SK-N-MC (cell line): ENCODE data around the gene CPA4.
A peak's percentile ranks its signal among the peaks of the same experiment; 100 is the strongest.

Source experiments
- DNase-seq: peaks from one replicate; pipeline ENCODE4 v3.0.0-alpha.2; 2011; ENCODE audit warnings: low read depth, low spot score
- H3K27ac ChIP-seq: fragments of 200-600 bp; sonication (generic); 2 replicates; pipeline ENCODE4 v1.5.1; 2016; ENCODE audit warnings: mixed run types
- H3K36me3 ChIP-seq: fragments of 200-600 bp; sonication (generic); 2 replicates; pipeline ENCODE4 v1.6.1; 2017; ENCODE audit warnings: antibody characterized with exemption, low read length, mixed read lengths; ENCODE audit not compliant: insufficient read depth
- H3K4me3 ChIP-seq: fragments of 200-600 bp; sonication (generic); 2 replicates; pipeline ENCODE4 v1.5.1; 2016
- H3K9ac ChIP-seq: fragments of 200-600 bp; sonication (generic); 2 replicates; pipeline ENCODE4 v1.8.0; 2017; ENCODE audit warnings: mixed run types, mixed read lengths; ENCODE audit not compliant: insufficient read length
- H3K9me3 ChIP-seq: fragments of 200-600 bp; sonication (generic); 2 replicates; pipeline ENCODE4 v1.6.1; 2017; ENCODE audit warnings: low read depth, mild to moderate bottlenecking, antibody characterized with exemption, low read length, moderate library complexity, mixed read lengths
- EZH2 ChIP-seq: fragments of 200-600 bp; sonication (generic); IDR thresholded peaks from one replicate; pipeline ENCODE4 v1.6.1; 2017; ENCODE audit warnings: antibody characterized with exemption
- FOXP2 ChIP-seq: optimal IDR thresholded peaks from 2 replicates; pipeline ENCODE3; 2011; ENCODE audit warnings: mild to moderate bottlenecking, moderate library complexity; ENCODE audit not compliant: insufficient read depth; ENCODE audit errors: extremely low read length, control extremely low read depth
- POLR2AphosphoS5 ChIP-seq: IDR thresholded peaks from 2 replicates; pipeline ENCODE4 v1.6.1; 2012; ENCODE audit warnings: mild to moderate bottlenecking, low read depth, low read length, borderline replicate concordance

Gene CPA4

DNA sequence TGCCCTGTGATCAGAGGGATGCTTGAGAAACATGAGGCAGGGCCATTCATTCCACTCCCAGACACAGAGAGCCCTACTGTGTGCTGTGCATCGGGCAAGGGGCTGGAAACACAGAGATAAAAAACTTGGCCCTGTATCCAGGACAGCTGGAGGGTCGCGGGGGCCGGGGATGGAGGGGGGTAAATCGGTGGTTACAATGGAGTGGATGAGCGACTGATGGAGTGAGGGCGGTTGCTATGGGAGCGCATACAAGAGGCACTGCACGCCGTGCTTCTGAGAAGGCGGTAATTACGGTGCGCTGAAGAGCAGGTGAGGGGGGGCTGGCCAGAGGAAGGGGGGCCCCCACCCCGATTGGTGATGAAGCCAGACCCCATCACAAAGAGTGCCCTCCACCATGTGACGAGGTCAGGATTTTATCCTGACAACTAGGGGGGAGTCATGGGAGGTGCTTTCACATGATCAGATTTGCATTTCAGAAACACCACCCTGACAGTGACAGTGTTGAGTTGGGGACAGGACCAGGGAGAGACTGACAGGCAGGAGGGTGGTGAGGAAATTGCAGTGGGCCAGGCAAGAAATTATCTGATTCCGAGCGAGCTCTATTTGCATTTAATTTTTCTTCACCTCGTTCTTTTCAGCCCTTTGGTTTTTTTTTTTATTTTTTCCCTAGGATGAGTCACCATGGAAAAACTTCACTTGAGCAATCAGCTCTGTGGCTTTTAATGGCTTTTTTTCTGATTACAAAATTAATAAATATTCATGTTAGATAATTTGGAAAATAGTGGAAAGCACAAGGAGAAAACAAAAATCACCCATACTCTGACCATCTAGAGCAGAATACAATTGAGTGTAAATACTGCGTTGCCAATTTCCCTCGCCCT lies 59.5 kb downstream of the CPA4 start:
- H3K4me3 ChIP-seq: no peak overlapping the region
- H3K9me3 ChIP-seq: no peaks in the 10 kb centered on the region
- no peak overlapping the region for H3K27ac ChIP-seq
- no peak overlapping the region for H3K9ac ChIP-seq
- TF ChIP-seq EZH2: no peak
- no peak for TF ChIP-seq POLR2AphosphoS5
- TF ChIP-seq FOXP2: no peak
- no peak for DNase-seq
- H3K36me3 ChIP-seq: no peaks in the 10 kb centered on the region

DNA sequence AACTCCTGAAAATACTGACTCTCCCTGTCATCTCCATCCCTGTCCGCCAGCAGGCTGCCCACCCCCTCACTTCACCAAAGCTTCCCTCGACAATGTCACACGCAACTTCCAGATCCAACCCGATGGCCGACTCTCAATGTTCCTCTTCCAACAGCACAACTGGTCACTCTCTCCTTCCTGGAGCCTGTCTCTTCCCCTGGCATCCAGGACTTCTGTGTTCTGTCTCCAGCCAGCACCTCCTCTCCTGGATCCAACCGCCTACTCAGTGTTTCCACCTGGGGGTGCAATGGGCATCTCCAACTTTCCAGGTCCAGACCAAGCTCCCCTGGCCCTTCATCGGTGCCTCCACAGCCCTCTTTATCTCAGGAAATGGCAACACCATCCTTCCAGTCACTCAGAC lies 60.2 kb downstream of the CPA4 start:
- DNase-seq: no peak
- no peak for TF ChIP-seq FOXP2
- no peak for TF ChIP-seq EZH2
- no peak for TF ChIP-seq POLR2AphosphoS5
- no peaks in the 10 kb centered on the region for H3K9me3 ChIP-seq

DNA sequence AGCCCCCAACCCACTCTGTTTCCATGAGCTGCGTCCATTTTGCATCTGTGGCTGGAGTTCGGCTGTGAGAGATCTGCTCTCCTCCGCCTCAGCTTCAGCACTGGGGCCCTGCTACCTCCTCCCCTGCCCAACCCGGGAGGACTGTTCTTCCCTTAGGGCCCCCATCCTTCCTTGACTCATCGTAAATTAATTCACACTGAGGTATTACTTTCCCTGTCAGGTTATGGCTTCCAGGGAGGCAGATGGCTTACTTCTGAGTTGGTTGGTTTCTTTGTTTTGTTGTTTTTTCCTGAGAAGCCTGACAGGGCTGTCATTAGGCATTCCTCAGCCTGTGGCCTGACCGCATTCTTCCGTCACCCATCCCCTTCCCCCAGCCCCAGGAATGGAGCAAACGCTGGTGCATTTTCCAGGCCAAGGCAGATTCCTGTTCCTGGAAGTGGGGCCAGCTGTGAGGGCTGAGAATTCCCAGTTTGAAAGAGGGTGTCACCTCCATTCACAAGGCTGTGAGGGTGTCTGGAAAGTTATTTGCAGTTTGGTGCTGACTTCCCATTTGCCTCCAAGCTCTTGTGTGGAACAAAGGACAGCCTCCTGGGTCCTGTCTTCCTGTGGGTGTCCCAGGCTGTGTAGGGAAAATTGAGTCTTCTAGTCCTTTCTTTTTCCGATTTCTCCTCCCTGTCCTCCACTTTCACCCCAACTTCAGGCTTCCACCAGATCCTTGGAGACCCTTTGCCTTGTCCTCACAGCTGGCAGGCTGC lies 63.3 kb downstream of the CPA4 start:
- peak overlapping the region; percentile 54 for H3K9ac ChIP-seq
- DNase-seq: no peak

More for the DNA sequence above, 60.2 kb downstream of the CPA4 start:
- Histone ChIP-seq H3K9ac (no peak overlapping the region), H3K27ac (no peak overlapping the region), H3K36me3 (no peaks in the 10 kb centered on the region), H3K4me3 (no peak overlapping the region)

DNA sequence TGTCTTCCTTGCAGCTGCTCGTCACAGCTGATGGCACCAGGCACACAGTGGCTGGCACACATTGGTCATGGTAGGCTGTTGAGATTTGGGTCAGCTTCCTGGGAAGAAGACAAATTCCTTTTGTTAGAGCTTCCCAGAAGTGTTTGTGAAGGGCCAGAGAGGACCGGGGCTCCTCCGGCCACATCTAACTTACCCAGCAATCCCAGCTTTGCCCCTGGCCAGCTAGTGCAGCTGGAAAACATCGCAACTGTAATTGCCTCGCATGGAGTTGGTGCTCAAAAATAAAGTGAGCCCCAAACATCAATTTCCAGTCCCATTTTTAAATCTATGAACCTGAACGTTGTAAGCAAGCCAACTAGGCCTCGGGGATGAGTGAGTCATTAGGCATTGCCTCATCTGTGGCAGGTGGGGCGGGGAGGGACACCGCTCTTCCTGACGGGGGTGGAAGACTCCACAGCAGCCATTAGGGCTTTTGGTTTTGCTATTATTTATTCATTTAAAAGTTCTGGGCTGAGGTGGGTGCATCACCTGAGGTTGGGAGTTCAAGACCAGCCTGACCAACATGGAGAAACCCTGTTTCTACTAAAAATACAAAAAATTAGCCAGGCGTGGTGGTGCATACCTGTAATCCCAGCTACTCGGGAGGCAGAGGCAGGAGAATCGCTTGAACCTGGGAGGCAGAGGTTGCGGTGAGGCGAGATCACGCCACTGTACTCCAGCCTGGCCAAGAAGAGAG lies 64.1 kb downstream of the CPA4 start:
- TF ChIP-seq FOXP2: no peak
- TF ChIP-seq POLR2AphosphoS5: no peak
- no peak for TF ChIP-seq EZH2
- peak overlapping the region; percentile 54 for H3K9ac ChIP-seq
- H3K4me3 ChIP-seq: no peak overlapping the region; the same call in 1 of the 2 replicates
- no peak for DNase-seq
- peak overlapping the region; percentile 91 for H3K27ac ChIP-seq
- H3K36me3 ChIP-seq: no peaks in the 10 kb centered on the region
- 0 out of 2 replicates have a peak, but pooled peaks cover 2% of the 10 kb centered on the region for H3K9me3 ChIP-seq

More for the DNA sequence above, 63.3 kb downstream of the CPA4 start:
- TF ChIP-seq FOXP2 (peak; percentile 82), POLR2AphosphoS5 (no peak)
- no peaks in the 10 kb centered on the region for H3K36me3 ChIP-seq
- peak overlapping the region; percentile 57 for H3K4me3 ChIP-seq
- H3K9me3 ChIP-seq: 0 out of 2 replicates have a peak, but pooled peaks cover 2% of the 10 kb centered on the region
- peak overlapping the region; percentile 91 for H3K27ac ChIP-seq

DNA sequence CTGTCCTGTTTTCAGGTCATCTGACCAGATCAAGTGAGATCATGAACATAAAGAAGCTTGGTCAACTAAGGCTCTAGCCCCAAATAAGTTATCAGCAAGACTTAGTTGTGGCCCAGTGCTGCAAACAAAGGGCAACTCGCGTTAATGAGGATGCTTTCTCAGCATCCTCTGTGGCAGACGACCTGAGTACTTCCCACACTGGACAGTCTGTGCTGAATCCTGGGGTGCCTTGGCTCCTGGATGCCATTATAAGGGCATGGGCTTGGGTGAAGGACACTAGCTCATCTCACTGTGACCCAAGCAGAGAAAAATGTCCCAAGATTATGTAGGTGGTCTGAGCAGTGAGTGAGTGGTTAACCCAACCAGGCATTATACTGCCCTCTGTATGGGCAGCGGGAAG lies 65.5 kb downstream of the CPA4 start:
- H3K27ac ChIP-seq: no peak overlapping the region
- no peaks in the 10 kb centered on the region for H3K36me3 ChIP-seq
- H3K9me3 ChIP-seq: 0 out of 2 replicates have a peak, but pooled peaks cover 2% of the 10 kb centered on the region
- DNase-seq: no peak
- no peak overlapping the region for H3K9ac ChIP-seq
- H3K4me3 ChIP-seq: no peak overlapping the region
- no peak for TF ChIP-seq FOXP2
- no peak for TF ChIP-seq POLR2AphosphoS5
- no peak for TF ChIP-seq EZH2

DNA sequence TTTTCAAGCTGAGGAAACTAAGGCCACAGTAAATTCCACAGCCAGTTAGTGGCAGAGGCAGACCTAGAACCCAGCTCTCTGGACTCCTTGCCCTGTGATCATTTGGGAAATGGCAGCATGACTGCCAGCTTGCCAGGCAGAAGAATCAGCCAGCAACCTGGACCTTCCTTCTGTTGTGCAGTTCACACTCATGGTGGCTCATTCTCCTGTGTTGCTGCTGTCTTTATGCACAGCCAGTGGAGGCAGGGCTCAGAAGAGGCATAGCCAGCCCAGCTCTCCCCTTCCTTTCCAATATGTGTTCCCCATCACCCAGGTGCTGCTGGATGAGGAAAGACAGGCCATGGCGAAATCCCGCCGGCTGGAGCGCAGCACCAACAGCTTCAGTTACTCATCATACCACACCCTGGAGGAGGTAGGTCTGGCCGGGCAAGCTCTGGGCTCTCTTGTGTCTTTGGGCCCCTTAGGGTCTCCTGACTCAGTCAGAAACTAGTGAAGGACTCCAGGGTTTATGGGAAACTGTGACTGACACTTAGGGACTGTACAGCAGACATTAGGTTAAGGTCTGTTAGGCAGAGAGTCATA lies 66.4 kb downstream of the CPA4 start:
- DNase-seq: no peak
- H3K27ac ChIP-seq: no peak overlapping the region
- 0 out of 2 replicates have a peak, but pooled peaks cover 2% of the 10 kb centered on the region for H3K9me3 ChIP-seq
- no peaks in the 10 kb centered on the region for H3K36me3 ChIP-seq
- no peak overlapping the region for H3K9ac ChIP-seq
- no peak overlapping the region for H3K4me3 ChIP-seq
- TF ChIP-seq POLR2AphosphoS5 (no peak), EZH2 (no peak), FOXP2 (no peak)

DNA sequence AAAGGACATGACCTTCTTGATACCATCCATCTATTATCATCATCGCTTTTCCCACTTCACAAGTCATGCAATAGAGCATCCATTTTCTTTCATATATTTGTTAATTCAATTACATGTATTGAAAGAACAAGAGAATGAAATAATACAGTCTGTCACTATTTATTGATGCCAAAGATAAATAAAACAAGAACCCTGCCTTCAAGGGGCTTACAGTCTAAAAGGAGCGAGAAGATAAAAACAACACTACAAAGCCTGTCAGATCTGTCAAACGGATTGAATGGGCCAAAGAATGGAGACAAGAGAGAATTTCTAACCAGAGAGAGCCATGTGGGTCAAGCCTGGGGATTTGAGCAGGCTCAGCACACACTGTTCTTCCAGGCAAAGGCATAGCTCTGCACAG lies 67.6 kb downstream of the CPA4 start:
- Histone ChIP-seq H3K9ac (no peak overlapping the region), H3K9me3 (0 out of 2 replicates have a peak, but pooled peaks cover 2% of the 10 kb centered on the region), H3K4me3 (no peak overlapping the region), H3K36me3 (no peaks in the 10 kb centered on the region), H3K27ac (no peak overlapping the region)
- DNase-seq: no peak
- TF ChIP-seq FOXP2 (no peak), EZH2 (no peak), POLR2AphosphoS5 (no peak)
